Heart left ventricle (tissue), 16 donors: Measurements from ENCODE around the gene AACS. TPM values are rescaled to one million over a fixed set of nuclear protein-coding genes. Genes with fewer than 3 reads are reported as not detected.
"Not testable (repeated sequence)": the region's sequence is repeated elsewhere in the genome, so short reads cannot be mapped to it uniquely, and the experiment has no call there.

Experiments
- ATAC-seq, 4 donors: fragments of 200-7000 bp; cut with Tn5 transposase; one replicate each; pipeline ENCODE4 v1.9.1; 2020 to 2022; ENCODE audit warnings: moderate library complexity in 4 of 4, mild to moderate bottlenecking in 3 of 4, moderate number of reproducible peaks in 1 of 4
- DNase-seq, 5 donors: peaks; one replicate each; pipeline ENCODE4 v3.0.0-alpha.2; 2020
- H3K27ac ChIP-seq, 12 donors: fragments of 200-600 bp; sonication (generic) in 4 of 12; one replicate each; pipeline versions ENCODE4 v1.5.0 to v1.8.0; 2016 to 2022; ENCODE audit warnings: mild to moderate bottlenecking in 2 of 12
- H3K27me3 ChIP-seq, 9 donors: fragments of 200-600 bp; sonication (generic) in 2 of 9; one replicate each; pipeline versions ENCODE4 v1.5.1 to v1.8.0; 2016 to 2022; ENCODE audit warnings: mild to moderate bottlenecking in 3 of 9
- H3K36me3 ChIP-seq, 9 donors: fragments of 200-600 bp; sonication (generic) in 2 of 9; one replicate each; pipeline versions ENCODE4 v1.5.0 to v1.8.0; 2018 to 2022; ENCODE audit warnings: mild to moderate bottlenecking in 2 of 9
- H3K4me1 ChIP-seq, 12 donors: fragments of 200-600 bp; sonication (generic) in 4 of 12; one replicate each; pipeline versions ENCODE4 v1.5.0 to v1.8.0; 2016 to 2022; ENCODE audit warnings: mild to moderate bottlenecking in 3 of 12
- H3K4me3 ChIP-seq, 12 donors: fragments of 200-600 bp; sonication (generic) in 4 of 12; one replicate each; pipeline versions ENCODE4 v1.5.0 to v1.8.0; 2017 to 2022; ENCODE audit warnings: mild to moderate bottlenecking in 9 of 12, moderate library complexity in 4 of 12
- H3K9me3 ChIP-seq, 12 donors: fragments of 200-600 bp; sonication (generic) in 4 of 12; one replicate each; pipeline versions ENCODE4 v1.5.0 to v1.8.0; 2016 to 2022; ENCODE audit warnings: mild to moderate bottlenecking in 1 of 12
- CTCF ChIP-seq, 12 donors: fragments of 200-600 bp; sonication (generic) in 4 of 12; IDR thresholded peaks; one replicate each; pipeline versions ENCODE4 v1.5.0 to v1.8.0; 2018 to 2022; ENCODE audit warnings: antibody characterized with exemption in 12 of 12, mild to moderate bottlenecking in 5 of 12
- POLR2A ChIP-seq, 2 donors: fragments of 450-650 bp; IDR thresholded peaks; one replicate each; pipeline ENCODE4 v1.6.1; 2017; ENCODE audit warnings: antibody characterized with exemption in 2 of 2, mild to moderate bottlenecking in 2 of 2, moderate library complexity in 2 of 2
- WGBS, 4 donors: extraction: QIAGEN DNeasy Blood & Tissue Kit in 2 of 4; methylation state at CpG; one replicate each; pipeline versions ENCODE4 v1.1.5 to v1.1.7; 2013 to 2018; 5-methylcytosine and 5-hydroxymethylcytosine counted together
- intact Hi-C, 10 donors: fragments of 100-400 bp; cut with DNase I; formaldehyde crosslinking; loops; one replicate each; pipeline versions ENCODE4 v1.11.1 to v1.14.2; 2022
- polyA plus RNA-seq, 2 donors: library from polyadenylated mRNA; stranded (reverse); fragments of 200-250 nt; gene quantifications; one replicate each; pipeline ENCODE4 v1.2.3, GENCODE V29; 2013
- total RNA-seq, 9 donors: library from RNA; depleted of rRNA in 2 of 9; stranded (reverse); fragments of >200 nt in 2 of 9; fragmentation: NEBNext Ultra II Directional in 3 of 9; extraction: Animal tissue kit (Norgen Biotek cat#: 25700) in 3 of 9; gene quantifications; one replicate each; pipeline versions ENCODE4 v1.1.0 to v1.2.4, GENCODE V29; 2016 to 2023
- donor health status: ischemic (EF 13 %, LVEDD 7.1; RV severe dilation, severe dysfunction).
- donor health status: healthy with polysubstance abuse.
- donor health status: DM: no; HTN: yes; CAD: no.
- donor health status: DM: no; HTN: no; CAD: no.
- donor health status: ischemic (EF 25% LVEDD 6.9; RV normal size, moderate dysfunction).
- donor health status: ischemic (EF 25% LVEDD 5.7; RV mildly dilated, moderate dysfunction).
- donor health status: healthy.
- donor health status: DM: yes; HTN: yes; CAD: no.
- donor health status: ischemic (EF 35%, LVEDD 5.7; RV mildly dilated, moderate dysfunction).
- donor health status: nonischemic (EF 11% LVEDD 7.7; RV severe dilation, severe dysfunction).
- donor health status: DM: yes; HTN: yes; CAD: no.
- donor health status: PGD.
- donor health status: ischemic (EF 29% LVEDD 5.4; RV normal size, mild dysfunction).
- donor health status: nonischemic (EF 23%, LVEDD 6.1; RV moderate dilation, normal function).

AACS gene
- total and polyA plus RNA-seq, 11 donors: 7.4 to 19.3 (median 12.4) TPM

GRCh38 chr12:125083072-125083471, 17.8 kb downstream of the AACS start:
- H3K36me3 ChIP-seq: peaks cover 0 to 48% (median 22%) of the 10 kb centered on the region in 9 donors
- 69 to 83% (median 77%) methylated on average over 5 to 6 of the region's 6 CpGs for WGBS, 4 donors
- no peaks in the 10 kb centered on the region for H3K27me3 ChIP-seq
- H3K4me1 ChIP-seq: peaks cover 0 to 7% (median 0%) of the 10 kb centered on the region in 12 donors
- no peaks in the 10 kb centered on the region for H3K9me3 ChIP-seq
- TF ChIP-seq POLR2A (IDR thresholded peaks at IDR 0.05): no peak
- no peak for TF ChIP-seq CTCF (IDR thresholded peaks at IDR 0.05)
- ATAC-seq: no peak
- intact Hi-C loops: no loop called here
- no peak overlapping the region for H3K4me3 ChIP-seq
- no peak overlapping the region for H3K27ac ChIP-seq
- no peak for DNase-seq

GRCh38 chr12:125088199-125088598, 23.0 kb downstream of the AACS start:
- not testable (repeated sequence) for ATAC-seq
- H3K36me3 ChIP-seq: peaks cover 0 to 59% (median 33%) of the 10 kb centered on the region in 9 donors
- 75 to 96% (median 79%) methylated on average over 6 of the region's 6 CpGs for WGBS, 4 donors

GRCh38 chr12:125089083-125089482, 23.8 kb downstream of the AACS start:
- intact Hi-C loops: no loop called here
- Histone ChIP-seq H3K9me3 (no peaks in the 10 kb centered on the region), H3K27ac (no peak overlapping the region), H3K36me3 (peaks cover 0 to 58% (median 33%) of the 10 kb centered on the region in 9 donors), H3K27me3 (no peaks in the 10 kb centered on the region), H3K4me1 (peaks cover 0 to 6% (median 0%) of the 10 kb centered on the region in 12 donors), H3K4me3 (no peak overlapping the region)
- no peak for ATAC-seq
- 95 to 97% (median 95%) methylated on average over 9 of the region's 9 CpGs for WGBS, 4 donors
- no peak for DNase-seq
- TF ChIP-seq CTCF (IDR thresholded peaks at IDR 0.05) (no peak), POLR2A (IDR thresholded peaks at IDR 0.05) (no peak)

More at GRCh38 chr12:125088199-125088598, 23.0 kb downstream of the AACS start:
- H3K9me3 ChIP-seq, intact Hi-C loops, H3K27ac ChIP-seq, H3K27me3 ChIP-seq, H3K4me3 ChIP-seq, DNase-seq, H3K4me1 ChIP-seq: not testable (repeated sequence)

DNA sequence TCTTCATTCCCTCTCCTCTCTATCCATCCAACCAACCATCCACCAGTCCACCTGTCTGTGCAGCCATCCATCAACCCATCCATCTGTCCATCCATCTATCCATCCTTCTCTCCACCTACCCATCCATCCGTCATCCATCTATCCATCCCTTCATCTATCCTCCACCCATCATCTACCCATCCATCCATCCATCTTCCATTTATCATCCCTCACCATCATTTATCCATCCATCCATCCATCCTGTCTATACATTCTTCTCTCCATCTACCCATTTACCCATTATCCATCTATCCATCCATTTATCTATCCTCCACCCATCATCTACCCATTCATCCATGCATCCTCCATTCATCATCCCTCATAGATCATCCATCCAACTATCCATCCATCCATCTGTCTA, 24.4 kb downstream of the AACS start:
- 95 to 100% (median 99%) methylated on average over 1 of the region's 1 CpG for WGBS, 4 donors
- peaks cover 0 to 61% (median 33%) of the 10 kb centered on the region in 9 donors for H3K36me3 ChIP-seq
- ATAC-seq (no peak), DNase-seq (no peak)
- intact Hi-C loops: loop anchor here in 2 of 10 donors (10.0 kb wide), 2 partner anchors 95 to 315 kb away; partner anchors contain the start of gene TMEM132B (in 1 of the 2)
- no peaks in the 10 kb centered on the region for H3K9me3 ChIP-seq
- no peak overlapping the region for H3K4me3 ChIP-seq
- no peak overlapping the region for H3K27ac ChIP-seq
- peaks cover 0 to 6% (median 0%) of the 10 kb centered on the region in 12 donors for H3K4me1 ChIP-seq
- TF ChIP-seq POLR2A (IDR thresholded peaks at IDR 0.05) (no peak), CTCF (IDR thresholded peaks at IDR 0.05) (no peak)
- no peaks in the 10 kb centered on the region for H3K27me3 ChIP-seq

- intact Hi-C loops: loop anchor here in 2 of 10 donors (10.0 kb wide), 2 partner anchors 94 to 314 kb away; partner anchors contain the start of gene TMEM132B (in 1 of the 2)
- 96 to 98% (median 96%) methylated on average over 3 of the region's 3 CpGs for WGBS, 4 donors
- no peak overlapping the region for H3K27ac ChIP-seq
- H3K9me3 ChIP-seq: no peaks in the 10 kb centered on the region
- no peak overlapping the region for H3K4me3 ChIP-seq
- H3K4me1 ChIP-seq: peaks cover 0 to 6% (median 0%) of the 10 kb centered on the region in 12 donors
- DNase-seq (no peak), ATAC-seq (no peak)
- H3K27me3 ChIP-seq: no peaks in the 10 kb centered on the region
- TF ChIP-seq POLR2A (IDR thresholded peaks at IDR 0.05) (no peak), CTCF (IDR thresholded peaks at IDR 0.05) (no peak)
- peaks cover 0 to 54% (median 26%) of the 10 kb centered on the region in 9 donors for H3K36me3 ChIP-seq
These were observed 25.2 kb downstream of the AACS start for GRCh38 chr12:125090437-125090836.
